Measurements from ENCODE around the gene IHH. TPM values are rescaled to one million over a fixed set of nuclear protein-coding genes. Genes with fewer than 3 reads are reported as not detected.

The IHH gene
- total RNA-seq, 1 donor from 2014 or later, result not detected

GRCh38 chr2:219025637-219026585, 34.8 kb downstream of the IHH start:
- intact Hi-C loops (cut with micrococcal nuclease), result no loop called here
- DNase-seq (no peak), ATAC-seq (no peak)

- intact Hi-C loops (cut with micrococcal nuclease), result no loop called here
- ATAC-seq (no peak), DNase-seq (no peak)
Observed at GRCh38 chr2:219024059-219024458, 36.7 kb downstream of the IHH start.

- ATAC-seq (no peak), DNase-seq (no peak)
- intact Hi-C loops (cut with micrococcal nuclease), result no loop called here
Observed at GRCh38 chr2:219023045-219023605, 37.6 kb downstream of the IHH start.

GRCh38 chr2:219022616-219023015, 38.1 kb downstream of the IHH start:
- no peak for ATAC-seq
- no peak for DNase-seq
- intact Hi-C loops (cut with micrococcal nuclease), result no loop called here

- no peak for DNase-seq
- intact Hi-C loops (cut with micrococcal nuclease), result no loop called here
- no peak for ATAC-seq
Observed at GRCh38 chr2:219022041-219022440, 38.7 kb downstream of the IHH start.

- intact Hi-C loops (cut with micrococcal nuclease), result no loop called here
- ATAC-seq (no peak), DNase-seq (no peak)
Observed at GRCh38 chr2:219021591-219021990, 39.1 kb downstream of the IHH start.

GRCh38 chr2:219020604-219021365, 39.9 kb downstream of the IHH start:
- ATAC-seq (no peak), DNase-seq (no peak)
- intact Hi-C loops (cut with micrococcal nuclease), result no loop called here

GRCh38 chr2:219019436-219019835, 41.3 kb downstream of the IHH start:
- intact Hi-C loops (cut with micrococcal nuclease), result no loop called here
- no peak for DNase-seq
- ATAC-seq, result no peak

GRCh38 chr2:219018726-219019125, 42.0 kb downstream of the IHH start:
- DNase-seq (no peak), ATAC-seq (no peak)
- intact Hi-C loops (cut with micrococcal nuclease), result no loop called here

GRCh38 chr2:219018286-219018685, 42.4 kb downstream of the IHH start:
- intact Hi-C loops (cut with micrococcal nuclease), result no loop called here
- ATAC-seq (no peak), DNase-seq (no peak)

- intact Hi-C loops (cut with micrococcal nuclease), result no loop called here
- DNase-seq (no peak), ATAC-seq (no peak)
Observed at GRCh38 chr2:219017201-219017931, 43.4 kb downstream of the IHH start.

GRCh38 chr2:219016721-219017120, 44.0 kb downstream of the IHH start:
- DNase-seq (no peak), ATAC-seq (no peak)
- intact Hi-C loops (cut with micrococcal nuclease), result no loop called here

GRCh38 chr2:219010873-219011272, 49.8 kb downstream of the IHH start:
- no peak for DNase-seq
- intact Hi-C loops (cut with micrococcal nuclease), result no loop called here
- no peak for ATAC-seq

GRCh38 chr2:219010162-219010756, 50.5 kb downstream of the IHH start:
- DNase-seq (no peak), ATAC-seq (no peak)
- intact Hi-C loops (cut with micrococcal nuclease), result no loop called here

- DNase-seq (no peak), ATAC-seq (no peak)
- intact Hi-C loops (cut with micrococcal nuclease), result no loop called here
Observed at GRCh38 chr2:219009294-219009693, 51.4 kb downstream of the IHH start.

All from left ventricle myocardium superior (tissue), 1 donor.